Right lobe of liver (tissue), 6 donors: ENCODE results near the gene CHRD. TPM values are rescaled to one million over a fixed set of nuclear protein-coding genes. Genes with fewer than 3 reads are reported as not detected.

ENCODE experiments used
- ATAC-seq, 4 donors: fragments of 200-7000 bp; cut with Tn5 transposase; one replicate each; pipeline ENCODE4 v1.9.1; 2020; ENCODE audit warnings: mild to moderate bottlenecking in 4 of 4, moderate library complexity in 4 of 4
- DNase-seq, 3 donors: peaks; one replicate each; pipeline ENCODE4 v3.0.0-alpha.2; 2020
- H3K27ac ChIP-seq, 3 donors: fragments of 200-600 bp; one replicate each; pipeline ENCODE4 v1.8.0; 2022
- H3K27me3 ChIP-seq, 2 donors: fragments of 200-600 bp; one replicate each; pipeline ENCODE4 v1.8.0; 2022
- H3K36me3 ChIP-seq, 4 donors: fragments of 200-600 bp; sonication (generic) in 1 of 4; one replicate each; pipeline versions ENCODE4 v1.5.1 to v1.8.0; 2017 to 2022; ENCODE audit warnings: control low read depth in 1 of 4
- H3K4me1 ChIP-seq, 4 donors: fragments of 200-600 bp; sonication (generic) in 1 of 4; one replicate each; pipeline versions ENCODE4 v1.5.1 to v1.8.0; 2017 to 2022; ENCODE audit warnings: control low read depth in 1 of 4
- H3K4me3 ChIP-seq, 3 donors: fragments of 200-600 bp; one replicate each; pipeline ENCODE4 v1.8.0; 2022
- H3K9me3 ChIP-seq, 4 donors: fragments of 200-600 bp; sonication (generic) in 1 of 4; one replicate each; pipeline versions ENCODE4 v1.5.1 to v1.8.0; 2017 to 2022; ENCODE audit warnings: control low read depth in 1 of 4
- POLR2A ChIP-seq: fragments of 450-650 bp; IDR thresholded peaks from one replicate; pipeline ENCODE4 v1.6.1; 2017; ENCODE audit warnings: antibody characterized with exemption, mild to moderate bottlenecking
- WGBS: methylation state at CpG from one replicate; pipeline ENCODE4 v1.1.6; 2018; ENCODE audit warnings: low coverage, low lambda C conversion rate; ENCODE audit not compliant: insufficient coverage; ENCODE audit errors: missing lambda C conversion rate; 5-methylcytosine and 5-hydroxymethylcytosine counted together
- intact Hi-C, 2 donors: fragments of 100-400 bp; cut with DNase I; formaldehyde crosslinking; loops; one replicate each; pipeline versions ENCODE4 v1.11.2 to v1.14.1; 2022
- total RNA-seq, 6 experiments: library from RNA; depleted of rRNA in 2 of 6; stranded (reverse); fragments of >200 nt in 2 of 6; fragmentation: NEBNext Ultra II Directional in 3 of 6; extraction: Animal tissue kit (Norgen Biotek cat#: 25700) in 3 of 6; gene quantifications; one replicate each; pipeline versions ENCODE4 v1.1.0 to v1.2.4, GENCODE V29; 2016 to 2023
- TF ChIP-seq, protein P1 (sequence below), 4 donors: fragments of 200-600 bp in 3 of 4; fragments of 450-650 bp in 1 of 4; IDR thresholded peaks; one replicate each; pipeline versions ENCODE4 v1.5.1 to v1.8.0; 2016 to 2022; ENCODE audit warnings: antibody characterized with exemption in 4 of 4, mild to moderate bottlenecking in 2 of 4
- donor health status: DM: no; HTN: yes; CAD: no.
- donor health status: DM: no; HTN: no; CAD: no.
- donor health status: DM: no; HTN: no; CAD: no.
- donor health status: DM: no; HTN: yes; CAD: no.
- donor health status: DM: no; HTN: yes; CAD: no.

The CHRD gene
- total RNA-seq, 6 experiments from 2014 or later, result 19.5 to 97.2 (median 64.8) TPM

DNA sequence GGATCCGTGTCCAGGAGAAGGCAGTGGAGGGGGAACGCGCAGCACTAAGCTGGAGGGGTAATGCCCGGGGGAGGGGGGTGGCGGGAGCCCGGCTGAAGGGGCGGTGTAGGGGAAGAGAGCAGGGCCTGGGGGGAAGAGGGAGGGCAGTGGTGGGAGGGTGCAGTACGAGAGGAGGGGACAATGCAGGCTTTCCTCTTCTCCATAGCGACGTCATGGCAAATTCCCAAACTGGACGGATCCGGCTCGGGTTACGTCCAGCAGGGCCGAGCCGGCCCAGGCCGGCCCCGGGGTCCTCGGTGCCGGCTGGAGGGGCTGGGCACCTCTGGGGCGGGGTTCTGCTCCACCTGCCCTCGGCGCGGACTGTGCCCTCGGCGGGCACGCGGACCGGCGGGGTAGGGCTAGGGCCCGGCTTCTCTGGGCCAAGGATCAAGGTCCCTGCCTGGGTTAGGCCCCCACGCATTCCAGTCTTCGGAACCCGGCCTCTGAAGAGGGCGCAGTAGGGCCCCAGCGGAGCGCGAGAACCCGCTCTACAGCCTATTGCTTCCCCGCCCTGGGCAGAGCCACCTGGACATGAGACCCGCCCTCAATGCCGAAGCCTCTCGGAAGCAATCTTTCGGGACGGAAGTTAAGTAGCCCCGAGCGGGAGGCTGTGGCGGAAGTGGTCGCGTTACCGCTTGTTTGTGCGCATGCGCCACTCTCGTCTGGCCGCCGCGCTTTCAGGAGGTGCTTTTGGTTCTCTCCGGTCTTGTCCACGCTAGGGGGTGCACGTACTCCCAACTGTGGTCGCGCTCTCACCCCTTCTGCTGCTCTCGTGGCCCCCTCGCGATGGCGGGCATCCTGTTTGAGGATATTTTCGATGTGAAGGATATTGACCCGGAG is 16.9 kb upstream of the CHRD start:
- WGBS, result 0% methylated on average over 7 of the region's 68 CpGs
- TF ChIP-seq, protein P1, sequence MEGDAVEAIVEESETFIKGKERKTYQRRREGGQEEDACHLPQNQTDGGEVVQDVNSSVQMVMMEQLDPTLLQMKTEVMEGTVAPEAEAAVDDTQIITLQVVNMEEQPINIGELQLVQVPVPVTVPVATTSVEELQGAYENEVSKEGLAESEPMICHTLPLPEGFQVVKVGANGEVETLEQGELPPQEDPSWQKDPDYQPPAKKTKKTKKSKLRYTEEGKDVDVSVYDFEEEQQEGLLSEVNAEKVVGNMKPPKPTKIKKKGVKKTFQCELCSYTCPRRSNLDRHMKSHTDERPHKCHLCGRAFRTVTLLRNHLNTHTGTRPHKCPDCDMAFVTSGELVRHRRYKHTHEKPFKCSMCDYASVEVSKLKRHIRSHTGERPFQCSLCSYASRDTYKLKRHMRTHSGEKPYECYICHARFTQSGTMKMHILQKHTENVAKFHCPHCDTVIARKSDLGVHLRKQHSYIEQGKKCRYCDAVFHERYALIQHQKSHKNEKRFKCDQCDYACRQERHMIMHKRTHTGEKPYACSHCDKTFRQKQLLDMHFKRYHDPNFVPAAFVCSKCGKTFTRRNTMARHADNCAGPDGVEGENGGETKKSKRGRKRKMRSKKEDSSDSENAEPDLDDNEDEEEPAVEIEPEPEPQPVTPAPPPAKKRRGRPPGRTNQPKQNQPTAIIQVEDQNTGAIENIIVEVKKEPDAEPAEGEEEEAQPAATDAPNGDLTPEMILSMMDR (IDR thresholded peaks at IDR 0.05), result peak; percentile 37 to 66 (median 56)
- TF ChIP-seq POLR2A, result peak; percentile 81
- intact Hi-C loops, result no loop called here
- H3K27me3 ChIP-seq, result no peaks in the 10 kb centered on the region
- peaks cover 0 to 19% (median 8%) of the 10 kb centered on the region in 4 donors for H3K4me1 ChIP-seq
- peak; percentile 79 to 84 (median 82) for ATAC-seq
- peak; percentile 97 for DNase-seq
- H3K9me3 ChIP-seq, result no peaks in the 10 kb centered on the region
- peaks cover 0 to 13% (median 5%) of the 10 kb centered on the region in 4 donors for H3K36me3 ChIP-seq
- peak overlapping the region; percentile 75 to 97 (median 85) for H3K4me3 ChIP-seq
- peak overlapping the region; percentile 95 to 99 (median 98) for H3K27ac ChIP-seq

DNA sequence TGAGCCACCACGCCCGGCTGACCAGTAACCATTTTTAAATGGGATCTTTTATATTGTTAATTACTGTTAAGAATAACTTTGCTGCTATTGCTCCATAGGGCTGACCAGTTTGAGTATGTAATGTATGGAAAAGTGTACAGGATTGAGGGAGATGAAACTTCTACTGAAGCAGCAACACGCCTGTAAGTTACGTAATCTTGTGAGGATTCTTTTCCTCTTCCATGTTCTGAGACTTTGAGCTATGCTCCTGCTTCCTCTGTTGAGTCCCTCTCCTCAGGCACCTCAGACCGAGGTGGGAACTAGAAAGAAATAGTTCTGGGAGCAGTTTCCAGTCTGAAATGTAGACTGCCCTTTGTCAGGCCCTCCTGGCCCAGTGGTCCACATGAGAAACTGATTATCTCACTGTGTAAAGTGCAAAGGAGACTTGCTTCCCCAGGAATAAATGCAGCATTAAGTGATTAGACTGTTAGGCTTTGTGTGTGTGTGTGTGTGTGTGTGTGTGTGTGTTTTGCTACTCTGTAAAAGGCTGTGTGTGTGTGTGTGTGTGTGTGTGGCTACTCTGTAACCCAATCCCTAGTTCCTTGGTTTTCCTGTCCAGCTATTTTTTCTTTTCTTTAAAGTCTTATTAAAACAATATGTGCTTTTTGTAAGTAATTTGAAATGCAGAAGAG is 13.1 kb upstream of the CHRD start:
- no peak overlapping the region for H3K4me3 ChIP-seq
- no peaks in the 10 kb centered on the region for H3K9me3 ChIP-seq
- ATAC-seq (no peak), DNase-seq (peak in 1 of 3 donors; percentile 15)
- peaks cover 0 to 13% (median 5%) of the 10 kb centered on the region in 4 donors for H3K36me3 ChIP-seq
- H3K27me3 ChIP-seq, result no peaks in the 10 kb centered on the region
- no peak overlapping the region for H3K27ac ChIP-seq
- intact Hi-C loops, result no loop called here
- 68% methylated on average over 5 of the region's 5 CpGs for WGBS
- TF ChIP-seq POLR2A, result no peak
- TF ChIP-seq, protein P1 (IDR thresholded peaks at IDR 0.05), result no peak
- H3K4me1 ChIP-seq, result peaks cover 0 to 32% (median 15%) of the 10 kb centered on the region in 4 donors

DNA sequence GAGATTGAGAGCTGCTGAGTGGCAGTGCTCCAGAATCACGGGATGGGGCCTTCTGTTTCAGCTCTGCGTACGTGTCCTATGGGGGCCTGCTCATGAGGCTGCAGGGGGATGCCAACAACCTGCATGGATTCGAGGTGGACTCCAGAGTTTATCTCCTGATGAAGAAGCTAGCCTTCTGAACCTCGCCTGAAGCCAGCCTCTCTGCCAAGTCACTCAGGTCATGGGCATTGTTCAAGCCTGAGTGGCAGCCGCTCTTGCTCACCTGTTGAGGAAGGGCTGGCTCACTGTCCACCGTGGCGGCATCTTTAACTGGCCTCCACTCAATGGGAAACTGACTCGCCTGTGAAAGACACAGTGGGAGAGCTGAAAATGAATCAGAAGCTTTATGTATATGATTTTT is 11.7 kb upstream of the CHRD start:
- 80% methylated on average over 8 of the region's 9 CpGs for WGBS
- no peak for TF ChIP-seq POLR2A
- TF ChIP-seq, protein P1 (IDR thresholded peaks at IDR 0.05), result no peak
- H3K27ac ChIP-seq, result peak overlapping the region in 1 of 3 donors; percentile 42
- DNase-seq (peak in 1 of 3 donors; percentile 25), ATAC-seq (no peak)
- H3K9me3 ChIP-seq, result no peaks in the 10 kb centered on the region
- no peak overlapping the region for H3K4me3 ChIP-seq
- H3K36me3 ChIP-seq, result peaks cover 0 to 17% (median 8%) of the 10 kb centered on the region in 4 donors
- H3K27me3 ChIP-seq, result no peaks in the 10 kb centered on the region
- H3K4me1 ChIP-seq, result peaks cover 0 to 32% (median 15%) of the 10 kb centered on the region in 4 donors
- intact Hi-C loops, result no loop called here

DNA sequence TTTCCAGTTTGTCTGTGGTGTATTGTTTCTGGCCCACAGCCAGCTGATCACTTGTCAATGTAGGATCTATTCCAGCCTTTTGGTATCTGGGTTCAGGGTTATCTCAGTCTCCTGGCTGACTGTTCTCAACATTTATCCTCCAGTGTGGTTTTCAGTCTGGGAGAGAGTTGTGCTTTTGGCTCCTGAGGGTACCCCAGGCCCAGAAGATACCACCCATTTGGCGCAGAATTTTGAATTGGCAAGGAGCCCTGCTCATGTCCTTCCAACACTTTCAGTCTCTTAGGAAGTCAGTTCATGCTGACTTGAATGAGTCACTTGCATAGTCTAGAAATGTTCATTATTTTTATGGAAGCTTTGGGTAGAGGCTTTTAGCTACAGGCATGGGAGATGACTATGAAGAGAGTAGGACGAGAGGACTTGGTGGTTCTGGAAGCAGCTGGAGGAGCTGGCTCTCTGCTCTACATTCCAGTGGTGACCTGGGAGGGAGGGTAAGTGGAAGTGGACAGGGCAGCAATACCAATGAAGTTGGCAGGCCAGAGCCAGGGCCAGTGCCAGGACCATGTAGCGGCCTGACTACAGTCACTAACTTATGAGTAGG is 11.2 kb upstream of the CHRD start:
- WGBS, result 34% methylated on average over 2 of the region's 3 CpGs
- no peak for TF ChIP-seq POLR2A
- TF ChIP-seq, protein P1 (IDR thresholded peaks at IDR 0.05), result no peak
- no peak overlapping the region for H3K4me3 ChIP-seq
- peak overlapping the region in 2 of 3 donors; percentile 16 to 42 for H3K27ac ChIP-seq
- ATAC-seq (peak; percentile 53 to 88 (median 76)), DNase-seq (peak in 2 of 3 donors; percentile 80 to 82)
- no peaks in the 10 kb centered on the region for H3K27me3 ChIP-seq
- H3K36me3 ChIP-seq, result peaks cover 0 to 22% (median 11%) of the 10 kb centered on the region in 4 donors
- intact Hi-C loops, result no loop called here
- H3K4me1 ChIP-seq, result peaks cover 0 to 31% (median 15%) of the 10 kb centered on the region in 4 donors
- no peaks in the 10 kb centered on the region for H3K9me3 ChIP-seq
